Measurements from ENCODE around the gene ABLIM2. TPM values are rescaled to one million over a fixed set of nuclear protein-coding genes. Genes with fewer than 3 reads are reported as not detected.

The ABLIM2 gene
- total RNA-seq, 2 donors from 2014 or later: 0.34 to 0.60 TPM

DNA sequence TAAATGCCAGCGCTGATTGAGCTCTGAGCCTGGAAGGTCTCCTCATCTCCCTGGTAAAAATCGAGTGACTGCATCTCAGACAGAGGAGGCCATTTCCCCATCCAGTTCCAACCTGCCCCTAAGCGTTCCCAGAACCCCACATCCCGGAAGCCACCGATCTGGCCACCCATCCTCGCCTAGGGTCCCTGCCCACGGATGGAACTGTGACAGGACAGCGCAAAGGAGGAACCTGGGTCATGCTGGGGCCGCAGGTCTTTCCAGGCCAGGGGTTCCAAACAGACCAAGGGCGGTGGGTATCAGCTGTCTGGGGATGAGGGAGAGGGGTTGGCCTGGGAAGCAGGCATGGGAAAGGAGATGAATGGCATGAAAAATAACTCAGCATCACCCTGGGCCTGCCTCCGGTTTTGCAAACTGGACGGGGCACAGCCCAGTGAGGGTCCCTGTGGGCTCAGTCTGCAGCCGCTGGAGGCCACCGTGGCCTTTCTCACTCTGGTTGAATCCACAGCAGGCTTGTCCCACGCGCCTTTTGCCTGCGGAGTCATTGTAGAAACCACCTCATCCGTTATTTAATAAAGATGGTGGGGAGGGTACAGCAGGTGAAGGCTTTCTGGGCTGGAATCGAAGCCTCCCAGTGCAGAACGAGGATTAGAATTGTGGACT lies 49.1 kb downstream of the ABLIM2 start:
- Mint-ChIP-seq H3K27ac (no peak overlapping the region), H3K4me1 (ENCODE audit: low read depth) (no peaks in the 10 kb centered on the region), H3K27me3 (ENCODE audit: low read depth) (peaks cover 4% of the 10 kb centered on the region), H3K36me3 (ENCODE audit: insufficient read depth in 2 of 2) (no peaks in the 10 kb centered on the region), H3K4me3 (no peak overlapping the region), H3K9me3 (no peaks in the 10 kb centered on the region)
- ATAC-seq (replicated peaks in 1 of 2) (no peak), DNase-seq (no peak)

DNA sequence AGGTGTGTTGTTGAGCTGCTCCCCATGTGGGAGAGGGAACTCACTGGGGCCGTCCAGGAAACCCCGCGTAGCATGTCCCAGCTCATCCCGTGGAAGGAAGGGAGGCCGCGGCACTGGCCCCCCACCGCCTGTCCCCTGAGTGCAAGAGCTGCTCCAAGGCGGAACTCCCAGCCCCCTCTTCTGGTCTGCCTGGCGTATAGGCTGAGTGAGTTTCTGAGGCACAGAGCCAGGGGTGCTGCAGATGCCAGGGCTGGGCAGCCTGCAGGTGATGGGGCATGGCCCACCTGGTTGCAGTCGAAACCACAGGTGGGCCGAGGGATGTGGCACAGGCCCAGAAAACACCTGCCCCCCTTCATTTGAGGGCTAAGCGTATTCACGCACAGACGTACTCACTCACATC lies 49.6 kb downstream of the ABLIM2 start:
- Mint-ChIP-seq H3K4me3 (no peak overlapping the region), H3K36me3 (ENCODE audit: insufficient read depth in 2 of 2) (no peaks in the 10 kb centered on the region), H3K27me3 (ENCODE audit: low read depth) (peaks cover 4% of the 10 kb centered on the region), H3K27ac (no peak overlapping the region), H3K4me1 (ENCODE audit: low read depth) (no peaks in the 10 kb centered on the region), H3K9me3 (no peaks in the 10 kb centered on the region)
- ATAC-seq (replicated peaks in 1 of 2) (no peak), DNase-seq (no peak)

DNA sequence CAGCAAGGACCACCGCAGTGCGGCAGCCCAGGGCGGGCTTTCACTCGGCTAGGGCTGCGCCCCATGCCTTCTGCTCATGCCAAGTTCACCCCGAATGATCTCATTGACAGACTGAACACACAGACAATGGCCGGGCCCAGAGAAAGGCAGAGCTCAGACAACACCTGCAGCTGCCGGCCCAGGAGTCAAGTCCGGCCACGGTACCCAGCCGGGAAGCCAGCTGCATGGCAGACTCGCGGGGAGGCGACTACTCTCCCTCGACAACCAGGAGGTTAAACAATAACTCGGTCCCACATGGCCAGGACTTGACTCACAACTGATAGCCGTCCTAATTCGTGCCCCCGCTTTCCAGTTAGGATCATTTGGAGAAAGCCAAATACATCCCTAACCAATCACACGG lies 50.4 kb downstream of the ABLIM2 start:
- Mint-ChIP-seq H3K4me1 (ENCODE audit: low read depth) (no peaks in the 10 kb centered on the region), H3K27ac (no peak overlapping the region), H3K36me3 (ENCODE audit: insufficient read depth in 2 of 2) (no peaks in the 10 kb centered on the region), H3K27me3 (ENCODE audit: low read depth) (peaks cover 3% of the 10 kb centered on the region), H3K9me3 (no peaks in the 10 kb centered on the region), H3K4me3 (no peak overlapping the region)
- ATAC-seq (replicated peaks in 1 of 2): no peak
- no peak for DNase-seq

DNA sequence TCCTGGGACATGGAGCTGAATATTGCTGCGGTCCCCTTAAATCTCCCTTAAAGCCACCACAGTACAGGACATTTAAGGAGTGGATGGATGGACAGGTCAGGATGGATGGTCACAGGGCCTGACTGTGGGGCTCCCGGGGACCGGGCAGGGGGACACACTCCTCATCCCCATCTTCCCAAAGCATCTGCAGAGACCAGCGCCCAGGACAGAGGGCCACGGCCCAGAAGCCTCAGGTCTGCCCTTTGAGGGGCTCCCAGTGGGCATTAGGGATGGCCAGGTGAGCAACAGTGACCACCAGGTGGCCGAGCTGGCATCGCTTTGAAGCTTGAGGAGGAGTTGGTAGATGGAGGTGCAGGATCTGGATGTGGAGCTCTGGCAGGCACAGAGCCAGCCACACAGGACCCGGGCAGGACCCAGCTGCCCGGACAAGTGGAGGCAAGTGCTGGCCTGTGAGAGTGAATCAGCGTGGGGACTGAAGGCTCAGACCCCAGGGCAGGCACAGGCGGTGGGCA lies 51.4 kb downstream of the ABLIM2 start:
- H3K4me3 Mint-ChIP-seq: no peak overlapping the region
- H3K27ac Mint-ChIP-seq: no peak overlapping the region
- ATAC-seq (replicated peaks in 1 of 2): no peak
- no peaks in the 10 kb centered on the region for H3K27me3 Mint-ChIP-seq (ENCODE audit: low read depth)
- H3K4me1 Mint-ChIP-seq (ENCODE audit: low read depth): no peaks in the 10 kb centered on the region
- no peak for DNase-seq
- no peaks in the 10 kb centered on the region for H3K36me3 Mint-ChIP-seq (ENCODE audit: insufficient read depth in 2 of 2)
- no peaks in the 10 kb centered on the region for H3K9me3 Mint-ChIP-seq

DNA sequence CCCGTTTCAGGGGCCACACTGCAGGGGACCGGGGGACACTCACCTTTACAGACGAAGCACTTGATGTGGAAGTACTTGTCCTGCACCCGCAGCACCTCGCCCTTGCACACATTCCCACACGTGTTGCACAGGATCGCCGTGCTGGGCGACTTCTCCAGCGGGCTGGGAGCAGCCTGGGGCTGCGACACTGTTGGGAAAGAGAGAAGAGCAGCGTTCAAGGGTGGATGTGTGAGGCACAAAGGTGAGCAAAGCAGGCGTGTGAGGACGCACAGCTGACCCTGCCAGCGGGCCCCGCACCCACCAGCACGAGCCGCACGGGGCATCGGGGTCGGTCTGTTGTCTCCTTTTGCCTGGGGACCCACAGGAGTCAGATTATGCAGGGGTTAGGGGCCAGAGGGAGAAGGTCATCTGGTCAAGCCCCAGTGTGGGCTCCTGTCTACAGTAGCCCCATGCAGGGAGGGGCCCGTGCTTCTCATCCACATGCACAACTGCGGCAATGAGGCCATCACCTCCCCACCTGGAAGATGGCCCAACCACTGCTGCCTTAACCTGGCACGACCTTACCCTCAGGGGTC lies 52.1 kb downstream of the ABLIM2 start:
- Mint-ChIP-seq H3K9me3 (no peaks in the 10 kb centered on the region), H3K27ac (no peak overlapping the region), H3K4me1 (ENCODE audit: low read depth) (no peaks in the 10 kb centered on the region), H3K4me3 (no peak overlapping the region), H3K36me3 (ENCODE audit: insufficient read depth in 2 of 2) (no peaks in the 10 kb centered on the region), H3K27me3 (ENCODE audit: low read depth) (no peaks in the 10 kb centered on the region)
- DNase-seq: no peak
- ATAC-seq (replicated peaks in 1 of 2): no peak

DNA sequence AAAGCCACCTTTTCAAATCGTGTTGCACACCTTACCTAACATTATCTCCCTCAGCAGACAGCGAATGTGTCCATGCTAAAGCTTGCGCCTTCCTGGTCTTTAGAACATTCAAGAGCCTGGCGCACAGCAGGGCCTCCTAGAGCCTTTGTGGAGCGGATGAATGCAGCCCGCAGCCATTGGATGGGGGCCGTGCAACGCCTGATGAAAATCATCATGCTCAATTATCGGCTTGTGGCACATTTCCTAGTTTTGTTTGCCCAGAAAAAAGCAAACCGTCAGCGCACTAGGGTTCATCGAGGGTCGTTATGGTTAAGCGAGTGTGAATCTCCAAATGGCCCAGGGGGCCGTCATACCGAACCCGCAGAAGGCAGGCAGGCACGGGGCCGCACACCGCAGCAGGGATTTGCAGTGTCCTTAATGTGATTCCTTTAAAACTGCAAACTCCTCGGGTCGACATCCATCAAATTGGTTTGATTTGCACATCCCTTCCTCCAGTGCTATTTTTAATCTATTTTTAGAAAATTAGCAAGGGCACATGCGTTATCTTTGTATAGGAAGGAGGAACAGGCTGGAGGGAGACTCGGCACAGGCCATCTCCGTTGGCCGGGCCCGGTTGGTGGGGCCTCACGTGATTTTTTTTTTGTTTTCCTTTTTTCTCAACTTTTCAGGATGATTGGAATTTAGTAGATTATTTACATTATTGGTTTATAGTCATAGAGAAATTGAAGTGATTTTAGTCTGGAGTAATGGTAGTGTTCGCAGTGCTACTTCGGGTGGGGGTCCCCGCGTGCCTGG lies 53.1 kb downstream of the ABLIM2 start:
- H3K4me1 Mint-ChIP-seq (ENCODE audit: low read depth): no peaks in the 10 kb centered on the region
- H3K27me3 Mint-ChIP-seq (ENCODE audit: low read depth): no peaks in the 10 kb centered on the region
- H3K36me3 Mint-ChIP-seq (ENCODE audit: insufficient read depth in 2 of 2): no peaks in the 10 kb centered on the region
- ATAC-seq (replicated peaks in 1 of 2) (no peak), DNase-seq (no peak)
- H3K4me3 Mint-ChIP-seq: no peak overlapping the region
- H3K9me3 Mint-ChIP-seq: no peaks in the 10 kb centered on the region
- no peak overlapping the region for H3K27ac Mint-ChIP-seq

DNA sequence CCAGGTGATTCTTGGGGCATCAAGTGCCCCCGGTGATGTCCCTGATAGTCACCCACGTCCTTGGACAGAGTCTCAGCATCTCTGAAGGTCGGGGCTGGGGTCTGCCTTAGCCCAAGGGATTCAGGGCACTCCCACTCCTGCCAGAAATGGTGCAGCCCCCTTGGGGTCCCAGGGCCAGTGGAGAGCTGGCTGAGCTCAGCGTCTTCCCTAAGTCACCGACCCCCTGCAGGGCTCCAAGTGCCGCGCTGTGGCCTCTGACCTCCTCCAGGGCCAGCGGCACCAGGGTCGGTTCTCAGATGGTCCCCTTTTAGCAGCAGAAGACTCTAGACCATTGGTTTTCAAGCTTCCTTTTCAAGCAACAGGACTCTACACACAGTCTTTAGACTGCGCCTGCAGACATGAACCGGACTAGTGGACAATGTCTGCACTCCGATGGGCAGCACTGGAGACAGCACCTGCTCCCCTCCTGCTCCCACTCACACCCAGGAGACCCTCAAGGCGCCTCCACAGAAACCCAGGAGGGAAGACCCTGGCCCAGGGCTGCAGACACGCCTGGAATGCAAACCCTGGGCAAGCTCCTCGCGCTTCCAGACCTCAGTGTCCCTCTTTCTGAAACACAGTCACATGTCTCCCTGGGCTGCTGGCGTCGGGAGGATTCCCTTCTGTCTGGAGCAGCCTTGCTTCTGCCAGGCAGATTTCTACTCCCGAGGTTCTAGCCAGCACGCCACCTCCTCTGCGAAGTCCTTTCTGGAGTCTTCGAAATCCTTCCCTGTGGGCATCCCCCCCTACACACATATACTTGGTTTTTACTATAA lies 53.9 kb downstream of the ABLIM2 start:
- no peaks in the 10 kb centered on the region for H3K4me1 Mint-ChIP-seq (ENCODE audit: low read depth)
- H3K4me3 Mint-ChIP-seq: no peak overlapping the region
- H3K36me3 Mint-ChIP-seq (ENCODE audit: insufficient read depth in 2 of 2): no peaks in the 10 kb centered on the region
- H3K9me3 Mint-ChIP-seq: no peaks in the 10 kb centered on the region
- ATAC-seq (replicated peaks in 1 of 2) (no peak), DNase-seq (no peak)
- no peak overlapping the region for H3K27ac Mint-ChIP-seq
- no peaks in the 10 kb centered on the region for H3K27me3 Mint-ChIP-seq (ENCODE audit: low read depth)

DNA sequence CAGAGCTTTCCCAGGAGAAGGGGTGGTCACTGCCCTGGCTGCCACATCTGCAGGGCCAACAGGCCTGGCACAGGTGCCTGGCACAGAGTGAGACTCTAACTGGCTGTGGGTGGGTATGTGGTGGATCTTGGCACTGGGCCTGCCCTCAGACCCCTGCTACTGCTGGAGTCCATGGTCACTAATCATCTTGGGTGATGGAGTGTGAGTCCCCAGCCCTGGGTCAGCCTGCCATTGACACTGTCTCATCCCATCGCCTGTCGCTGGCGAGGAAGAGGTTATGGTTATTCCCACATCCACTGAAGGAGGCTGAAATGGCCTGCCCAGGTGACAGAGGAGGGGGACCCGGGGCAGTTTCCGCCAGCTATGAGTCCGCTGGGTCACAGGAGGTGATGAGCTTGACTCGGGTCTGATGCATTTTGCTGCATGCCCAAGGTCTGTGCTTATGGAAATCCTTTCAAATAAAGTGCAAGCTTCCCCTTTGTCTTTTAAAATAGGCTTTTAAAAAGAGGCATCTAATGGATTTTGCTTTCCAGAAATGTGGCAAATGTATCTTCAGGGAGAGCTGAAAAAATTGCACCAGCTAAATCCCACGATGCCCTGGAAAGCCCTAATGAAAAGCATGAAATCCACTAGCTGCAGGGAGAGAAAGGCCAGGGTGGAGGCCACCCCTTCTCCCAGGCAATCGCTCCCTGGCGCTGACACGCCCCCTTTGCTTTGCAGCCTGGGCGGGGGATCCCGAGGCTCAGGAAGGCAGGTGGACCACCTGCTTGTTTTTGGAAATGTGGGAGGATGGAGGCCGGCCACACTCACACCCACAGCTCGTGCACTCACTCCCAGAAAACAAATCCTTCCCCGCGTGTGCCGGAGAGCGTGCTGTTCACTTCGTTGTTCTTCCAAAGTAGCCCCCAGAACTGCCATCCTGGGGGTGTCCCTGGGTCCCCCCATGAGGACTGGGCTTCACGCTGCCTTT lies 54.9 kb downstream of the ABLIM2 start:
- Mint-ChIP-seq H3K36me3 (ENCODE audit: insufficient read depth in 2 of 2) (no peaks in the 10 kb centered on the region), H3K27ac (no peak overlapping the region), H3K9me3 (no peaks in the 10 kb centered on the region), H3K4me3 (no peak overlapping the region), H3K4me1 (ENCODE audit: low read depth) (no peaks in the 10 kb centered on the region), H3K27me3 (ENCODE audit: low read depth) (no peaks in the 10 kb centered on the region)
- ATAC-seq (replicated peaks in 1 of 2): no peak
- no peak for DNase-seq

DNA sequence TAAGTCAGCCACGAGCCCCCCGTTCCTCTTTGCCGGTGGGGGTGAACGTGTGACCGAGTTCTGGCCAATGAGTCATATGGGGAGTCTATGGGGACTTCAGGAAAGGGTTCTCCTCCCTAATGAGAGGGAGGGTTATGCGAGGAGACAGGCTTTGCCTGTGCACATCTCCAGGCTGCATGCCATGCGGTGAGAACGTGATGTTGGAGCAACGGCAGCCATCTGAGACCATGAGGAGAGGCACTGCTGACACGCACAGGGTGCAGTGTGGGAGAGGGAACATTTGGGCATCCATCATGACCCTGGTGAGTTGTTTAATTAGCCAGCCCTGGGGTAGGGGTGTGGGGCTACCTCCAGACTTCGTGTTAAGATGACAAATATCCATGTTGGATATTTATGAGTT lies 55.8 kb downstream of the ABLIM2 start:
- no peak for ATAC-seq (replicated peaks in 1 of 2)
- no peak overlapping the region for H3K4me3 Mint-ChIP-seq
- H3K36me3 Mint-ChIP-seq (ENCODE audit: insufficient read depth in 2 of 2): no peaks in the 10 kb centered on the region
- no peaks in the 10 kb centered on the region for H3K27me3 Mint-ChIP-seq (ENCODE audit: low read depth)
- DNase-seq: no peak
- H3K9me3 Mint-ChIP-seq: no peaks in the 10 kb centered on the region
- H3K4me1 Mint-ChIP-seq (ENCODE audit: low read depth): no peaks in the 10 kb centered on the region
- no peak overlapping the region for H3K27ac Mint-ChIP-seq

DNA sequence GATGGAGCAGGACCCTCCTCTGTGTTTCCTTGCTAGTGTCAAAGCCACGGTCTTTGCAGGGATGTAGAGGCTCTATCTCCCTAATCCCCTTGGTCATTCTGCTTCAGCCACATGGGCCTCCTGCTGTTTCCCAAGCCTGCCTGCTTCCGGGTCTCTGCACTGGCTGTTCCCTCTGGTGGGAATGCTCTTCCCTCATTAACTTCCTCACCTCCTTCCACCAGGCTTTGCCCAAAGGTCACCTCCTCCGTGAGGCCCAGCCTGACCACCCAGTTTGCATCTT lies 56.6 kb downstream of the ABLIM2 start:
- Mint-ChIP-seq H3K27ac (no peak overlapping the region), H3K27me3 (ENCODE audit: low read depth) (no peaks in the 10 kb centered on the region), H3K9me3 (no peaks in the 10 kb centered on the region), H3K36me3 (ENCODE audit: insufficient read depth in 2 of 2) (no peaks in the 10 kb centered on the region), H3K4me1 (ENCODE audit: low read depth) (no peaks in the 10 kb centered on the region), H3K4me3 (no peak overlapping the region)
- ATAC-seq (replicated peaks in 1 of 2) (no peak), DNase-seq (no peak)

DNA sequence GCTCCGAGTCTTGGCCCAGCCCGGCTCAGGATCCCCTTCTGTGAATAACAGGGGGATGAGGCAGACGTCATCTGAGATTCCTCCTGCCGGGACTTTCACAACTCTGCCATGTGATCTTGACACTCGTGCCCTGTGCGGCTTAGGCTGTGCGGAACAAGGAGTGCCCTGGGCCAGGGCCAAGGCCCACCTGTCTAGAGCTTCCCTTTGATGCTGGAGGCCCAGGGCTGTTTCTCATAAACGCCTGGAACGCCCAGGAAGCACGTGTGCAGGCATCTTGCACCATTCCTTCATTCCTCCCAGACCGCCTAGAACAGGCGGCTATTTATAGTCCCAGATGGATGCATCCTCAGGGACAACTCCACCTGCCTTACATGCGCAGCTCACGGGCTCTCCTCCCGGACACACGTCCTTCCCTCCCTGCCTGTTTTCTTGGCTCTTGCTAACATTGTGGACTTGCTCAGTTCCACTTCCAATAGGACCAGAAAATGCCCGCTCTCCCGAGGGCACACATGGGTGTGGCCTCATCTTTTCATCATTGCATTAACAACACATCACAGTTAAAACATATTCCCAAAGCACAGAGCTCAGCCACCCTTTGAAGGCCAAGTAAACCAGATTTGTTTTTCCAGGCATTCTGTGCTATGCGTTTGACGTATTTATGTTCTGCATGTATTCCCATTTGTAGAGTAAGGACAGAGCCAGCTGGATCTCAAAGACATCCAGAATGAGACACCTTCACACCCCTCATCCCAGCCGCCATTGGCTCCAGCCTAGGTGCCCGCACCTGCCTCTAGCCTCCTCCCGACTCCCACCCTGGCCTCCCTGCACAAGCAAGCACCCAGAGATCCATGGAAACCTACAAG lies 57.2 kb downstream of the ABLIM2 start:
- H3K9me3 Mint-ChIP-seq: no peaks in the 10 kb centered on the region
- H3K36me3 Mint-ChIP-seq (ENCODE audit: insufficient read depth in 2 of 2): no peaks in the 10 kb centered on the region
- DNase-seq: no peak
- no peaks in the 10 kb centered on the region for H3K4me1 Mint-ChIP-seq (ENCODE audit: low read depth)
- no peak overlapping the region for H3K27ac Mint-ChIP-seq
- no peak overlapping the region for H3K4me3 Mint-ChIP-seq
- H3K27me3 Mint-ChIP-seq (ENCODE audit: low read depth): no peaks in the 10 kb centered on the region
- no peak for ATAC-seq (replicated peaks in 1 of 2)

Data from activated T-cell treated with anti-CD3 and anti-CD28 coated beads, Interleukin-2, amount 50 U/mL, for 72 hours (primary cell).